GM18951 (cell line): Measurements from ENCODE around the gene SNAPC5.
"Not testable (repeated sequence)": the region's sequence is repeated elsewhere in the genome, so short reads cannot be mapped to it uniquely, and the experiment has no call there.

Experiments used
- POLR2A ChIP-seq: IDR thresholded peaks from 4 replicates; pipeline ENCODE4 v1.6.1; 2011; ENCODE audit warnings: mild to moderate bottlenecking; ENCODE audit not compliant: insufficient read length, insufficient read depth; ENCODE audit errors: extremely low read depth
- in situ Hi-C: fragments of 300-500 bp; cut with MboI; formaldehyde crosslinking; loops from one replicate; pipeline ENCODE4 v1.12.0; 2022; ENCODE audit warnings: low sequenced_read_pairs, mixed read lengths, inconsistent platforms; ENCODE audit not compliant: unreplicated experiment

Gene SNAPC5

GRCh38 chr15:66503780-66504562 lies 6.4 kb upstream of the SNAPC5 start:
- TF ChIP-seq POLR2A = peak; percentile 15
- in situ Hi-C loops = no loop called here

DNA sequence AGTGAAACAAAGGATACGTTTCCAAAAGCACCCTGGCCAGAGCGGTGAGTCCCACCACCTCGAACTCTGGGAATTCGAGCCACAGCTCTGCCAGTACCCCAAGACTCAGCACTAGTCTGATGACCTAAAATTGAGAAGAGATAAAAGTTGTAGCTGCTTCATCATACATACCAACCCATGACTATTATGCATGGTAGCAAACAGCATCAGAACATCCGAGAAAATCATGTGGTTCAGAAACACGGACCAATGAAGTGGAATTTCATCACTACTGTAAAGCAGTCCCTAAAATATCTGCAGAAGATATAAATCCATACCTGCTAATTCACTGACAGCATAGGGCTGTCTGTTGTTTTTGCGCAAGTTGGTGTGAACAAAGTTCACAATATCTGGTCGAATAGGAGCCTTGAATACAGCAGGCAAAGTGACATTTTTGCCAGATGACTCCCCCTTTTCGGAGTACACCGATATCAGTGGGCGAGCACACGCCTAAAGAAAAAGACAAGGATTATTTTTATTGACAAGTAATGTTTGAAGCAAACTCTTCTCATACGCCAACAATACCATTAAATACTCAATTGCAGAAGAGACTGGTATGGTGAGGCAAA lies 5.6 kb upstream of the SNAPC5 start:
- in situ Hi-C loops = not testable (repeated sequence)

- no peak for TF ChIP-seq POLR2A
- in situ Hi-C loops = no loop called here
These were observed 4.9 kb upstream of the SNAPC5 start for GRCh38 chr15:66502491-66502890.

DNA sequence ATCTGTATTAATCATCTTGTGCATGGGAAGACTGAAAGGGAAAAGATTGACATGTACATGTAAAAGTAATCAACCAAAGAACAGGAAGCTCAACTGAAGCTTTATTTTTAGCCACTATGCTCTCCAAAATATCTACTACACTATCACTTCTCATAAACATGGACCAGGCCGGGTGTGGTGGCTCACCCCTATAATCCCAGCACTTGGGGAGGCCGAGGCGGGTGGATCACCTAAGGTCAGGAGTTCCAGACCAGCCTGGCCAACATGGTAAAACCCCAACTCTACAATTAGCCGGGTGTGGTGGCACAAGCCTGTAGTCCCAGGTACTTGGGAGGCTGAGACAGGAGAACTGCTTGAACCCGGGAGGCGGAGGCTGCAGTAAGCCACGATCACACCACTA lies 2.8 kb upstream of the SNAPC5 start:
- in situ Hi-C loops = not testable (repeated sequence)

DNA sequence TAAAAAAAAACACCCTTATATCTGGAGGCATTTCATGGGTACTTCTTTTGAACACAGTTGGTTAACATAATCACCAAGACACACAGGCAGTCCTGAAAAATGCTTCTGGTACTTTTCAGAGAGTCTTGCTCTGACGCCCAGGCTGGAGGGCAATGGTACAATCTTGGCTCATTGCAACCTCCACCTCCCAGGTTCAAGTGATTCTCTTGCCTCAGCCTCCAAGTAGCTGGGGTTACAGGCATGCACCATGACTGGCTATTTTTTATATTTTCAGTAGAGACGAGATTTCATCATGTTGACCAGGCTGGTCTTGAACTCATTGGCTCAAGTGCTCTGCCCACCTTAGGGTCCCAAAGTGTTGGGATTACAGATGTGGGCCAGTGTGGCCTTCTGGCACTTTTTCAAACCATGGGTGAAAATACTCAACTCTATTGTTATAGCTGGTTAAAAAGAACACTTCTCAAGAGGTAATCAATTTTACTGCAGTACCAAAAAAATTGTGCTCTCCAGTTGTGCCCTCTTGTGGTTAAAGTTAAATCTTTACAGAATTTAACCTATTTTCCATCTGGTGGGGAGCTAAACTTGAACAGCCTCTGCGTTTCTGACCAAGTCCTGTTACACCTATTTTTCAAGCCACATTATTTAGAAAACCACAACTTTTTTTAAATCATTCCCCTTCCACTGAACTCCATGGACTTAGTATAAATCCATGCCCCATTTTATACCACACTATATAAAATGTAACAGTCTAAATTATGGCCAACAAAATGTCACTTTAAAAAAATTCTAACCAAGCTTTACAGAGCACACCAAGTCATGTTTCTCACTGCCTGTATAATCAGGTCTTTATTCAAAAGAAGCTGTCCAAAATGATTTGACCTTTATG lies 1.2 kb upstream of the SNAPC5 start:
- TF ChIP-seq POLR2A = no peak
- in situ Hi-C loops = no loop called here

DNA sequence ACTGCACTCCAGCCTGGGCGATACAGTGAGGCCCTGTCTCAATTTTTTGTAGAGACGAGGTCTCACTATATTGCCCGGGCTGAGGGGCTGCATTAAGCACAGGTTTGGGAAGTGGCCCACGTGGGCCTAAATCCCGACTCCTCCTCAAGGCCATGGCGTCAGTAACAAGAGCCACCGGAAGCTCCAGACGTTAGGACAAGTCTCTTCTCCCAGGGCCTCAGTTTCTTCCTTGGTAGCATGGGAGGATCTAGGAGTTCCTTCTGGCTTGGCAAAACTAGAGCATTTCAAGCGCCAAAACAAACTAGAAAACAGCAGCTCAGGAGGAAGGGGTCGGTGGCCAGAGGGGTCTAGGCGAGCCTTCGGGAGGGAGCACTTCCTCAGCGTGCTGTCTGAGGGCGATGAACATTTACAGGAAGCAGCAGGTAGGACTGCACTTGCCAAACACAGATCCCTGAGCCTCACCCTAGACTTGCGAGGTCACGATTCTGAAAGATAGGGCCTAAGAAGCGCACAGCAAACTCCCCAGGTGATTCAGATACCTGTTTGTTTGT lies 536 bp downstream of the SNAPC5 start:
- in situ Hi-C loops = no loop called here
- no peak for TF ChIP-seq POLR2A

DNA sequence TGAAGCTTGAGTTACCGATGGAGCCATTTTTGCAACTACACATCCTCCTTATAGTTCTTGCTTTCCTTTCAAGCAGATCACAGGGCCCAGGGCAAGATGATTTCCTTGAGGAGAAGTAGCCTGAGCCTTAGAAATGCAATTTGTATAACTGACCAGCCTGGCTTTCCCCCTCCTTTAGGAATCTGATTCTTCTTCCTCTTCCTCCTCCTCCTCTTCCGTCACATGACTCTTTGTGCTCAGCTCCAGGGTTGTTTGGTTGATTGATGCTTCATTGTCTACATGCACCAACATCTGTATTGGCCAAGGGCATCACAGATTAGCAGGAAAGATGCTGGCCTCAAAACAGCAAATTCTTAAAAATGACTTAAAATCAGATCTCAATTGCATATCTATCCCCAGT lies 3.3 kb downstream of the SNAPC5 start:
- TF ChIP-seq POLR2A = no peak
- in situ Hi-C loops = no loop called here

DNA sequence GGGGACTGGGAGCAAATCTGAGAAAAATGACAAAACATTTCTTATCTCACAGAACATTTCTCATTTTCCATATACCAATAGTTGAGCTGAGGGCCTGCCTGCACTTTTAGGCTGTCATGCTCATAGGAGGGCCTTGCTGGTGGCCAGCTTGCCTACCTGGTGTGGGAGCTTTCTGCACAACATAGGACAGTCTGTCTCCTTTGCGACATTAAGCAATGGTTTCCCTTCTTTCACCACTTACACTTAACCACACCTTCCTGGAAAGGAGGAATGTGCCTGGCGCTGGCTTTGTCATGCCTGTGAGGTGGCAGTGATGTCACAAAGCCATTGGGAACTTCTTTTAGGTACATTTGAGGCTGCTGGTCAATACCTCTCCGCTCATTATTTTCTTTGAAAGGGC lies 5.7 kb downstream of the SNAPC5 start:
- in situ Hi-C loops = no loop called here
- no peak for TF ChIP-seq POLR2A

GRCh38 chr15:66489179-66489791 lies 8.3 kb downstream of the SNAPC5 start:
- in situ Hi-C loops = no loop called here
- TF ChIP-seq POLR2A = no peak

DNA sequence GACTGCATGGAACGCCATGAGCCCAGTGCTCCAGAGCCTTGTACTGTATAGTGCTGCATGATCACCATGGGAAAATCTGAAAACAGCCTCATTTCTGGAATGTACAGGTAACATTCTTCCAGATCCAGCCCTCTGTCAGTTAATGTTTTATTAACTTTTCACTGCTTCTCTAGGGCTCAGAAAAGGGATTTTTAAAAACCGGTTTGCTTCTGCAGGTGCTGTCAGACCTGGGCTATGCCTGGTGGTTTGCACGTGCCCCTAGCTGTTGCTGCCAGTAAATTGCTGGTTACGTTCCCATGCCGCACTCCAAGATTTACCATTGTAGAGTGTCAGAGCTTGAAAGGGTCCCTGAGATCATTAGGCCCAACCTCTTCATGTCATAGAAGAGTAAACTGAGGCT lies 9.0 kb downstream of the SNAPC5 start:
- in situ Hi-C loops = no loop called here
- TF ChIP-seq POLR2A = no peak

DNA sequence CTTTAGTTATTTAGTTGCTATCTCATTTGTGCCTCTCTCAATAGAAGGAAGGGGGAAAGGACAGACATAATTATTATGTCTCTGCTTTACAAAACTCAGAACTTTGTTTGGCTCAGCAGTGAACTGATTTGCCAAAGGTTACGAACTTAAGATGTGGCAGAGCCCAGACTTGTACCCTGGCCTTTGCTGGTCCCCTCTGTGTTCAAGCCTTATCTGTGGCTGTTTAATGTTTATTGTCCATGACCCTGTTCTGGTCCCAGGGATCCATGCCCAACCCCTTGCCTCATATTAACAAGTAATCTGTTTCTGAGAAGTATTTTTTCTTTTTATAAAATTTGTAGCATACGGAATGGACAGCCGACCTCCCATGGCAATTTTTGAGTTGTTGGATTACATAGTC lies 10.7 kb downstream of the SNAPC5 start:
- in situ Hi-C loops = no loop called here
- TF ChIP-seq POLR2A = no peak

DNA sequence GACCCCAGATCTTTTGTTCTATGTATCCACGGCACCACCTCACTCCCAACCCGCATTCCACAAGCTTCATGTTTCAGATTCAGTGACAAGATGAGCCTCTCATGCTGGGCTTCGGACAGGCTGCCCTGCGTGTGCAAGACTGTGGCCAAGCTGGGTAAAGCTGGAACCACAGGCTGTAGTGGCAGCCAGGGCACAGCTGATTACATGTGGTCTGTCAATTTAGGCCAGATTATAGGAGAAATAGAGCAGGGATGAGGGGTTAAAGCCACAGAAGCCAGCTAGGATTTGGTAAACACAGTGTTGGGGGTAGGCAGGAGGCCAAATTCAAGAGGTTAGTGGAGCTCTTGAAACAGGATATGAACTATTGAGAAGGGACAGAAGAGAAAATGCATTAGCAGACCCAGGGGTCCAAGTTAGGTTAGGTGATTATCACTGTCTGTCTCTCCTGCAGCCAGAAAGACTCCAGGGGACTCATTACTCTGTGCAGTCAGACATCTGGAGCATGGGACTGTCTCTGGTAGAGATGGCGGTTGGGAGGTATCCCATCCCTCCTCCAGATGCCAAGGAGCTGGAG lies 12.9 kb downstream of the SNAPC5 start:
- in situ Hi-C loops = no loop called here
- no peak for TF ChIP-seq POLR2A

DNA sequence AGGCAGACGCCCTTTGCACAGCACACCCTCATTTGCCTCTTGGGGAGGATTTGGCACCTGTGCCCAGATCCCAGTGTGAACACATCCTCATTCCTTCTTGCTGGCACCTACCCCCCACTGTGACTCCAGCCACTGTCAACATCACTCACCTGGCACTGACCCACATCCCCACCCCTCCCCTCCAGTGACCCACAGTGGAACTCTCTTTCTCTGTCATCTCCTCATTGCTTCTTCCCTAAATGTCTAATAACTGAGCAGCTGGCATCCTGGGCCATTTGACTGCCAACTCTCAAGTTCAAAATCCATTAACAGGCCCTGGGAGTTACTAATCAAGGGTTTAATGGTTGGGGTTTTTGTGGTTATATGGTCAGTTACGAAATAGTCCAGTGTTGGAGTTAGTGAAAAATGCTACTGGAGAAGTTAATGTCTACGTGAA lies 14.4 kb downstream of the SNAPC5 start:
- in situ Hi-C loops = no loop called here
- no peak for TF ChIP-seq POLR2A

GRCh38 chr15:66482539-66482938 lies 15.0 kb downstream of the SNAPC5 start:
- in situ Hi-C loops = no loop called here
- no peak for TF ChIP-seq POLR2A
